Measurements from ENCODE around the gene FMNL2.
"Not testable (repeated sequence)": the region's sequence is repeated elsewhere in the genome, so short reads cannot be mapped to it uniquely, and the experiment has no call there.

The FMNL2 gene

DNA sequence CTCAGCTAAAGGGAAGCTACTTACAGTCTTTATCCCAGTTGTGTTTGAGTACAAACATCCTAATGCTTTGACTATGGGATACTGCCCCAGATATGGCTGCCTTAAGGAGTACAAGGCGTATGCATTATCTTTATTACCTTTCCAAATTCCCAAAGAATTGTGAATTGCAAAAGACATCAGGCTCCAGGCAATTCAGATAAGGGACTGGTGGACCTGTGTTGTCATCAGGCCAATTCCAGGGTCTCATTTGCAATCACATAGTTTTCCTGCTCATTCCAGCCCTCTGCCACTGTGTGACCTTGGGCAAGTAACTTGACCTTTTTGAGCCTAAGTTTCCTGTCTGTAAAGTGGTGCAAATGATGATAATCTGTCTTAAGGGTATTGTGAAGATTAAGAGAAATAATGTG lies 137.5 kb downstream of the FMNL2 start:
- Histone ChIP-seq H3K9me3 (ENCODE audit: control insufficient read depth, low read length) (no peaks in the 10 kb centered on the region), H3K36me3 (ENCODE audit: control insufficient read depth, insufficient read depth, low read length) (no peaks in the 10 kb centered on the region), H3K4me1 (ENCODE audit: control insufficient read depth, insufficient read depth, low read length, poor library complexity, severe bottlenecking) (peaks cover 18% of the 10 kb centered on the region), H3K27ac (ENCODE audit: low read depth, low read length, severe bottlenecking) (no peak overlapping the region), H3K4me3 (ENCODE audit: extremely low read depth, insufficient read depth, low read length, poor library complexity, severe bottlenecking) (no peak overlapping the region)
- 80 to 100% methylated on average over 1 of the region's 1 CpG for WGBS, 2 experiments (ENCODE audit: insufficient coverage in 2 of 2)

DNA sequence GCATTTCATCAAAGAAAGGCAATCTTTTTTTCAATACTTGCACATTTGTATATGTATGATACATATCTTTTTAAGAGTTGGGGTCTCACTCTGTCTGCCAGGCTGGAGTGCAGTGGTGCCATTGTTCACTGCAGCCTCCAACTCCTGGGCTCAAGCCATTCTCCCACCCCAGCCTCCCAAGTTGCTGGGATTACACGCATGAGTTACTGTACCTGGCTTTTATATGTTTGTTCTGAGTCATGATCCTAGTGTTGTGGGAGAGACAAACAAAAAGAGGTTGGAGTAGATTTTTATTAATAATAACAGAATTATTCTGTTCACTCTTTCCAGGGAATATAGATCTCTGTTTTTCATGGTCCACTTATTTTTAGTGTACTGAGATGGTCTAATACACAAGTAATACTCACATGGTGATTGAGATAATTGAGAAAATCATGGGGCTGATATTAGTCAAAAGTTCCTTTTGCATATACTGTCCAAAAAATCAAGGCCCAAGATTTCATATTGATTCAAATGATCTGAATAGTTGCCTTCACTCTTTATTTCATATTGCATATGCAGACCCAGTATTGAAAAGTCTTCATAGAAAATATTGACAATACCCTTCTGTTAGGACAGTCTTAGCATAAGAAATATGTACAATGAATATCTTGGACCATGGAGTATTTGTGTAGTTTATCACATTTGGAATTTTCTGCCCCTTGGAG lies 138.3 kb downstream of the FMNL2 start:
- Histone ChIP-seq H3K4me3 (ENCODE audit: extremely low read depth, insufficient read depth, low read length, poor library complexity, severe bottlenecking) (no peak overlapping the region), H3K4me1 (ENCODE audit: control insufficient read depth, insufficient read depth, low read length, poor library complexity, severe bottlenecking) (peaks cover 10% of the 10 kb centered on the region), H3K27ac (ENCODE audit: low read depth, low read length, severe bottlenecking) (no peak overlapping the region), H3K36me3 (ENCODE audit: control insufficient read depth, insufficient read depth, low read length) (no peaks in the 10 kb centered on the region), H3K9me3 (ENCODE audit: control insufficient read depth, low read length) (no peaks in the 10 kb centered on the region)
- no CpG with 5 or more reads among the region's 1 CpG for WGBS, 2 experiments (ENCODE audit: insufficient coverage in 2 of 2)

DNA sequence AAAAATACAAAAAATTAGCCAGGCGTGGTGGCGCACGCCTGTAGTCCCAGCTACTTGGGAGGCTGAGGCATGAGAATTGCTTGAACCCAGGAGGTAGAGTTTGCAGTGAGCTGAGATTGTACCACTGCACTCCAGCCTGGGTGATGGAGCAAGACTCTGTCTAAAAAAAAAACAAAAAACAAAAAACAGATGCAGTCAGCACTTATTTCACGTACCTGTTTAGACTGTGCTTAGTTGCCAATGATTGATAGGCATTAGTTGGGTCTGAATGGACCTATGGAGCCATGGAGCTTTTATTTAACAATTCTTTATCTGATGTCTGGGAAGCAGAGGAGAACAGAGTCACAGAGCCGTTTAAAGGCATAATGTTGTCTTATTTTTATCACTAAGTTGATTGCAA lies 139.5 kb downstream of the FMNL2 start:
- H3K36me3 ChIP-seq (ENCODE audit: control insufficient read depth, insufficient read depth, low read length); H3K4me1 ChIP-seq (ENCODE audit: control insufficient read depth, insufficient read depth, low read length, poor library complexity, severe bottlenecking); H3K27ac ChIP-seq (ENCODE audit: low read depth, low read length, severe bottlenecking); H3K4me3 ChIP-seq (ENCODE audit: extremely low read depth, insufficient read depth, low read length, poor library complexity, severe bottlenecking); H3K9me3 ChIP-seq (ENCODE audit: control insufficient read depth, low read length): not testable (repeated sequence)
- WGBS, 2 experiments (ENCODE audit: insufficient coverage in 2 of 2) = 88 to 100% methylated on average over 1 to 5 of the region's 5 CpGs

DNA sequence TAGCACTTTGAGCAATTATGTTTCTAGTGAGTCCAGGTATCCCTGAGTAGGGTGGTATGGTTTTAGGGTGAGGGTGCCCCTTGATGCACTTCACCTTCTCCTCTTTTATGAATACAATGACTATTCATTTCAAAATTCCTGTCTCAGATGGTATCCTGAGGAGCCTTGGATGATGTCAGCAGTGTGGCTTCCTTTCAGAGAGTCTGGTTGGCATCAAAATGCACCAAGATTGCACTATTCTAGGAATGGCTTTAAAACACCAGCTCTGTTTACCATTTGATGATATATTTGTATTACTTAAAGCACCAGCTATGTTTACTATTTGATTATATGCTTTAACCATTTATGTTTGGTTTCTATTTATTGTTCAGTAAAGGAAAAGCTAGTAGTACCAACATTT lies 141.0 kb downstream of the FMNL2 start:
- peaks cover 5% of the 10 kb centered on the region for H3K4me1 ChIP-seq (ENCODE audit: control insufficient read depth, insufficient read depth, low read length, poor library complexity, severe bottlenecking)
- H3K27ac ChIP-seq (ENCODE audit: low read depth, low read length, severe bottlenecking) = no peak overlapping the region
- H3K36me3 ChIP-seq (ENCODE audit: control insufficient read depth, insufficient read depth, low read length) = no peaks in the 10 kb centered on the region
- no peaks in the 10 kb centered on the region for H3K9me3 ChIP-seq (ENCODE audit: control insufficient read depth, low read length)
- H3K4me3 ChIP-seq (ENCODE audit: extremely low read depth, insufficient read depth, low read length, poor library complexity, severe bottlenecking) = no peak overlapping the region

DNA sequence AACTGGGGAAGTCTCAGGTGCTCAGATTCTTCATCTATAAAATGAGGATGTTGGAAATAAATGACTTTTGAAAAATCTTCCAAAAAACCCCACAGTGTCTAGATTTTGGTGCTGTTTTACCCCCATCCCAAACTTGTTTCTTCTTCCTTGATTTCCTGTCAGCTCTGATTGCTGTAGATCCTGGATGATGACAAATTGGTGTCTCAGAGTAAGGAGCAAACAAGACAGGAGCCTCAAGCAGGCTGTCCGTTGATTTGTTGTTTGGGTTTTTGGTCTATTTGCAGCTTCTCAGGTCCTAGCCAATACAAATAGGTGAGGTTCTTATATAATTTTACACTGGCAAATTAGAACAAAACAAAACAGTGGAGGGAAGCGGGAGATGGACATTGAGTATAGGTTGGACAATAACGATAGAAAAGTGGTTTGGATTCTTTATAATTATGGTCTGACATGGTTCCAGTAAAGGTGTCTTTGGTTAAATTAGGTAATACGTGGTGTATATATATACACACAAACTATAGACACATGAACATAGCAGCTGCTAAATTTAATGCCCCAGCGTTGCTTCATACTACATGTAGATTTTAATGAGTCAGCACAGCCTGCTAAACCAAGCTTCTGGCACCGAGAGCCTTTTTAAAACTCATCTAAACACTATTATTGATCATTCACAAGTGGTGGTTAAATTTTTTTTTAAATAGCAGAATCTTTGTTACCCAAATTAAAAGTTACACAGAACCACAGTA lies 142.5 kb downstream of the FMNL2 start:
- H3K36me3 ChIP-seq (ENCODE audit: control insufficient read depth, insufficient read depth, low read length) = no peaks in the 10 kb centered on the region
- H3K4me1 ChIP-seq (ENCODE audit: control insufficient read depth, insufficient read depth, low read length, poor library complexity, severe bottlenecking) = peaks cover 7% of the 10 kb centered on the region
- no peak overlapping the region for H3K27ac ChIP-seq (ENCODE audit: low read depth, low read length, severe bottlenecking)
- 100% methylated on average over 1 to 3 of the region's 6 CpGs for WGBS, 2 experiments (ENCODE audit: insufficient coverage in 2 of 2)
- H3K9me3 ChIP-seq (ENCODE audit: control insufficient read depth, low read length) = no peaks in the 10 kb centered on the region
- no peak overlapping the region for H3K4me3 ChIP-seq (ENCODE audit: extremely low read depth, insufficient read depth, low read length, poor library complexity, severe bottlenecking)

DNA sequence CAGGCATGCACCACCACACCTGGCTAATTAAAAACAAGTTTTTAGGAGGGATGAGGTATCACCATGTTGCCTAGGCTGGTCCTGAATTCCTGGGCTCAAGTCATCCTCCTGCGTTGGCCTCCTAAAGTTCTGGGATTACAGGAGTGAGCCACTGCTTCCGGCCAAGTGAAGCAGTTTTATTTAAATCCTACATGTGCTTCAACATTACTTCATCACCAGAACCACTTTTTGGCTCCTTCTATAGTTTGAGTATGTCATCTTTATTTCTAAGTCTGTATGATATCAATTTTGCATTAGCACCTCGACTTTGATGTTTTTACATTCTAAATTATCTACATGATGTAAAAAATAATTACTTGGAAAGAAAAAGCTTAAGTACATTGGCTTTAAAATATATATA lies 144.3 kb downstream of the FMNL2 start:
- H3K9me3 ChIP-seq (ENCODE audit: control insufficient read depth, low read length) = no peaks in the 10 kb centered on the region
- WGBS, 2 experiments (ENCODE audit: insufficient coverage in 2 of 2) = 100% methylated on average over 1 of the region's 3 CpGs
- no peak overlapping the region for H3K27ac ChIP-seq (ENCODE audit: low read depth, low read length, severe bottlenecking)
- H3K4me3 ChIP-seq (ENCODE audit: extremely low read depth, insufficient read depth, low read length, poor library complexity, severe bottlenecking) = no peak overlapping the region
- H3K4me1 ChIP-seq (ENCODE audit: control insufficient read depth, insufficient read depth, low read length, poor library complexity, severe bottlenecking) = peaks cover 12% of the 10 kb centered on the region
- no peaks in the 10 kb centered on the region for H3K36me3 ChIP-seq (ENCODE audit: control insufficient read depth, insufficient read depth, low read length)

DNA sequence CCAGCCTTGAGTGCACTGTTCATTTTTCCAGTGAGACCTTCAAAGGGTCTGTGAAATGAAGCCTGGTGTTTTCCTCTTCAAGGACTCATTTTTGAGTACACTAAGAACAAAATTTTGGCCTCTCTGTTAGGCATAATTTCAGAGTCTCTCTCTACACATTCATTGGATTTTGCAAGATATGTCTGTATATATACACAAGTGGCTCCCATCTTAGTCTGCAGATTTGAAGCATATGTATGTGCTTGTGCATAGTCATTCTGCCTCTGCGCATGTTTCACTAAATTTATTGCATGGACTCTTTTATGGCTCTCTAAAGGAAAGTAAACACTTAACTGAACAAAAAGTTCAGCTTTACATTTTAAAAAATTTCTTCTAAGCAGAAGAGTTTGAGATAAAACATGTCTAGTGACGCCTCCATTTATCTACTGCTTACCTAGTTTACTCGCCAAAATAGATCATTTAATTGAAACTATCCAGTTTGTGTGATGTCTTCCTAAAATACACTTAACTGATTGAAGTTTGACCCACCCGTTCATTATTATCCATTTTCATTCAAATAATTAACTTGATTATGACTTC lies 145.9 kb downstream of the FMNL2 start:
- WGBS, 2 experiments (ENCODE audit: insufficient coverage in 2 of 2) = 100% methylated on average over 1 to 2 of the region's 4 CpGs
- Histone ChIP-seq H3K36me3 (ENCODE audit: control insufficient read depth, insufficient read depth, low read length) (no peaks in the 10 kb centered on the region), H3K4me1 (ENCODE audit: control insufficient read depth, insufficient read depth, low read length, poor library complexity, severe bottlenecking) (peaks cover 12% of the 10 kb centered on the region), H3K4me3 (ENCODE audit: extremely low read depth, insufficient read depth, low read length, poor library complexity, severe bottlenecking) (no peak overlapping the region), H3K9me3 (ENCODE audit: control insufficient read depth, low read length) (no peaks in the 10 kb centered on the region), H3K27ac (ENCODE audit: low read depth, low read length, severe bottlenecking) (no peak overlapping the region)

DNA sequence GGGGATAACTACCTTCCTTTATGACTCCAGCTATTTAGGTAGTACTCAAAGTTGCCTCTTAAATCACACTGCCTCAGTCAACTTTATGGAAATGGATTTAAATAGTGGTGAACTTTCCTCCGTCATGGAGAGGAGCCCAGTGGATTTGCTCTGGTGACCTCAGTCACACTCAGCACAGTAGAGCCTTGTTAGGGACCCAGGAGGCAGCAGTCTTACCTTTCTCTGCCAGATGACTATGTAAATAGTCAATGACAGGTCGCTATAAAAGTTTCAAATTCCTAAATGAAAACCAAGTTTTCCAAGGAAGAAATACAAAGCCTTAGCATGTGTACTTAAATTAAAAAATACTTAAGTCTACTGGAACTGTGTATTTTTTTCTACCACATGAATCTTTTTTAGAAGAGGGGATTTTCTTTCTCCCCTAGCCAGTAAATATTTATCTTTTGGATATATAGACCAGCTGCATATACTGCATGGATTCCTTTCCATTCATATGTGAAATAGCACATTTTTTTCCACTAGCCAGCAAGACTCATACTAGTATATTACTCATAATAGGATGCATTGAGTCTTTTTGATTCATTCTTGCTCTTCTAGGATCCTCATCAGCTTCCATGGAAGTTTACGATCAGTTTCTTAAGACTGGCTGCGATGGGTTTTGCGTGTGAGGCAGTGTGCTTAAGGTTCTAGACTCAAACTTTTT lies 147.1 kb downstream of the FMNL2 start:
- WGBS, 2 experiments (ENCODE audit: insufficient coverage in 2 of 2) = 83% methylated on average over 1 of the region's 5 CpGs; no CpG with 5 or more reads in 1 of the 2 experiments
- peaks cover 8% of the 10 kb centered on the region for H3K4me1 ChIP-seq (ENCODE audit: control insufficient read depth, insufficient read depth, low read length, poor library complexity, severe bottlenecking)
- H3K9me3 ChIP-seq (ENCODE audit: control insufficient read depth, low read length) = no peaks in the 10 kb centered on the region
- H3K36me3 ChIP-seq (ENCODE audit: control insufficient read depth, insufficient read depth, low read length) = no peaks in the 10 kb centered on the region
- H3K4me3 ChIP-seq (ENCODE audit: extremely low read depth, insufficient read depth, low read length, poor library complexity, severe bottlenecking) = no peak overlapping the region
- H3K27ac ChIP-seq (ENCODE audit: low read depth, low read length, severe bottlenecking) = no peak overlapping the region

DNA sequence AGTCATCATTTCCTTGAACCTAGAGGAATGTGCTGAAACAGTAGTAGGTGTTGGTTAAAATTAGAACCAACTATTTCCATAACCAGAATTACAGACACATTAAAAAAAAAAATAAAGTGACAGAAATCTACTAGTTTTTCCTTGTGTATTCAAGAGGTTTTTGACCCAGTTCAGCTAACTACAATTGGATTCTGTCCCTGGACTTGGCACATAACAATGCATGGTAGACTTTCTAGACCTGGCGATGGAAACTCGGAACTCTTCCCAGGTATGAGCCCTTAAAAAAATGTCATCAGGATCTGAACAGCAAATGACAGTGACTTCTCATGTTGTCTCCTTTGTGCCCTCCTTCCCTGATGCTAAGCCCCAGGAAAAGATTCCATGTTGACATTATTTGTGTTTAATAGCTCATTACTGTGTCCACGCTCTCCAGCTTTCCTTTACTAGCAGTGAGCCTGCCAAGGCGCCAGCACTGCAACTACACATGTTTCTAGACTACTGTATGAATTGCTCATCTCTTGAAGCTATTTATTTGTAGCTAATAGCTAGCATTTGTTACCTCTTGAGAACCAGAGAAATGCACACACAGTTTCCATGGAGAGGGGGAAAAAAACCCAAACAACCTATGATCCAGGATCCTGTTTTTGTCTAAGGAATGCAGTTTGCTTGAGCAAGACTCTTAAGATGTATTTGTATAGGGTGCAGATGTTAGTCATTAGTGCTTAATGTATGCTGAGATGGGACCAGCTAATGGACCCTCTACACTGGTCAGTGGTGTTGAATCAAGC lies 148.5 kb downstream of the FMNL2 start:
- Histone ChIP-seq H3K27ac (ENCODE audit: low read depth, low read length, severe bottlenecking) (no peak overlapping the region), H3K4me3 (ENCODE audit: extremely low read depth, insufficient read depth, low read length, poor library complexity, severe bottlenecking) (no peak overlapping the region), H3K4me1 (ENCODE audit: control insufficient read depth, insufficient read depth, low read length, poor library complexity, severe bottlenecking) (peaks cover 8% of the 10 kb centered on the region), H3K36me3 (ENCODE audit: control insufficient read depth, insufficient read depth, low read length) (no peaks in the 10 kb centered on the region), H3K9me3 (ENCODE audit: control insufficient read depth, low read length) (no peaks in the 10 kb centered on the region)
- WGBS, 2 experiments (ENCODE audit: insufficient coverage in 2 of 2) = 93 to 96% methylated on average over 2 to 3 of the region's 4 CpGs

All from mesodermal cell (in vitro differentiated cells).